ENCODE measurements around the gene KDM4E.

GRCh38 chr11:95058621-95059020, 33.6 kb downstream of the KDM4E start:
- TF ChIP-seq EZH2 (IDR thresholded peaks at IDR 0.05; ENCODE audit: insufficient read depth, poor library complexity, severe bottlenecking) = no peak
- no peak for TF ChIP-seq EZH2phosphoT487 (IDR thresholded peaks at IDR 0.05; ENCODE audit: insufficient read depth, low read depth)
